GM19468 (cell line): ENCODE data around the gene LRRC27.

Source experiments
- ATAC-seq: cut with Tn5 transposase; IDR thresholded peaks from one replicate; pipeline ENCODE4 v1.9.1; 2021; ENCODE audit warnings: mild to moderate bottlenecking, moderate library complexity, moderate number of reproducible peaks; ENCODE audit not compliant: unreplicated experiment; ENCODE audit errors: extremely low read depth

Gene LRRC27

GRCh38 chr10:132353456-132354355 is 21.7 kb downstream of the LRRC27 start:
- no peak for ATAC-seq

DNA sequence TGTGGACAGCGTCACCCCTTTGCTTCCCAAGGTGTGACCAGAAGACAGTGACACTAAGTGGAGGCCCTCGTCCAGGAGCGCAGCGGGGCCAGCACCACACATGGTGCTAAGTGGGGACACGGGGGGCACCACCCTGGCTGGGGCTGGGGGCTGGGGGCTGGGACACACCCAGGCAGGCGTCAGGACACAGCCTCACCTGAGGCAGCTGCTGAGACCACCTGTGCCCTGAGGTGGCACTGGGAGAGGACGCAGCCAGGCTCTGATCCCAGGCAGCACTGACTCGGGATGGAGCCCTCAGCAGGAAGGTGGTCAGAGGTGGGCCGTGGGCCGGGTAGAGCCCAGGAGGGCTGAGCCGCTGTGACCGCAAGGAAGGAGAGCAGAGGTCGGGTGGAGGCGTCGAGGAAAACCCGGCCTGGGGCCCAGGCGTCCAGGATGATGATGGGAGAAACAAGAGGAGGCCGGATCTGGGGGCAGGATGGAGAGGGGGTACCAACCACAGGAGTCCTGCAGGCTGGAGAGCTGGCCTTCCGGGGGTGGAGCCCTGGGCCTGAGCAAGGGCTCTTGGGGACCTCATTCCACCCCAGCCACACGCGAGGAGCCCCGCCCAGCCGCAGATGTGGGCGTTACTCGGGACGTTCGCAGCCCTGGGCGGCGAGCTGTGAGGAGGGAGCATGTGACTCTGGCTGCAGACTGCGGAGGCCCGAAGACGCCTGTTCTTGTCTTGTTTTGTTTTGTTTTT is 22.5 kb downstream of the LRRC27 start:
- ATAC-seq = no peak

- no peak for ATAC-seq
Measured at GRCh38 chr10:132355297-132355696, 23.3 kb downstream of the LRRC27 start.

DNA sequence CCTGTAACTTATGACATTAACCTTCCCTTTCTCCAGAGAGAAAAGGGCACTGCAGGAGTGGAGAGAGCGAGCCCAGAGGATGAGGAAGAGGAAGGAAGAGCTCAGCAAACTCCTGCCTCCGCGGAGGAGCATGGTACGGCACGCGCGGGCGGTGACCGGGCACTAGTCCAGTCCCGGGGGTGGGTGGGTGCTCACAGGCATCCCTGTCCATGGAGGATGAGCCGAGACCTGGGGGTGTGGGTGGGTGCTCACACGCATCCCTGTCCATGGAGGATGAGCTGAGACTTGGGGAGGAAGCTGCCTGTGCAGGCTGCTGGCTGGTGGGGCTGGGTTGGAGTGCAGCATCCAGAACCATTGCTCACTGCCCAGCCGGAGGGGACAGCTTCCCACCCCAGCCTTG is 23.8 kb downstream of the LRRC27 start:
- ATAC-seq = no peak

- ATAC-seq = no peak
Measured at GRCh38 chr10:132356621-132357195, 24.7 kb downstream of the LRRC27 start.

DNA sequence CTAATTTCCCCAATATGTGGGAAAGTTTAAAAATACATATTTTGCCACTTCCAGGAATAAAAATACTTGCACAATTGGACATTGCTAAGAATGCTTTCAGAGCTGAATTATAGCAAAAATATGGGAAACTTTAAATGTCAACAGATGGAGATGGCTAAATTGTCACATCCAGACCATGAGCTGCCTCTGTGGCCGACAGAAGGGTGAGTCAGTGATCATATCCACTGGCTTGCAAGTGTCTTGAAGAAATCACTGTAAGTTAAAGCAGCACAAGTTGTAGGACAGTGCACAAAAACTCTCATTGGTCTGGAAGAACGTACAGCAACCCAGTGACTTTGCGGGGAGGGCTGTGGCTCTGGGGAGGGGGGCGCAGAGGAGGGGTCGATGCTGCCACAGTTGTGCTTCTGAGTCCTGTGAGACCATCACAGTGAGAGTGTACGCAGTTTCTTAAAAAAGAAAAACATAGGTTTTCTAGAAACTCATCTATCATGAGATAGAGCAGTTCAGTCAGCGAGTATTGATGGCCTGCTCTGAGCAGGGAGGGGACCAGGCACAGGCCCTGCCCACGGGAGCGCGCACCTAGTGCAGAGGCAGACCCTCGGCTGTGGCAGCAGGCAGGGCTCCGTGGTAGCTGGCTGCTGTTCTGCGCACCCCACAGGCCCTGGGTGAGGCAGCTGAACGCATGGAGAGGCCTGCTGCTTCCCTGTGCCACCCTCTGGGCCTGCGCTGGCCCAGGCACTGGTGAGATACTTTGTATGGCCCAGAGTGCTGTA is 25.5 kb downstream of the LRRC27 start:
- ATAC-seq = no peak

GRCh38 chr10:132359305-132360040 is 27.5 kb downstream of the LRRC27 start:
- no peak for ATAC-seq

GRCh38 chr10:132360766-132361447 is 28.9 kb downstream of the LRRC27 start:
- no peak for ATAC-seq

DNA sequence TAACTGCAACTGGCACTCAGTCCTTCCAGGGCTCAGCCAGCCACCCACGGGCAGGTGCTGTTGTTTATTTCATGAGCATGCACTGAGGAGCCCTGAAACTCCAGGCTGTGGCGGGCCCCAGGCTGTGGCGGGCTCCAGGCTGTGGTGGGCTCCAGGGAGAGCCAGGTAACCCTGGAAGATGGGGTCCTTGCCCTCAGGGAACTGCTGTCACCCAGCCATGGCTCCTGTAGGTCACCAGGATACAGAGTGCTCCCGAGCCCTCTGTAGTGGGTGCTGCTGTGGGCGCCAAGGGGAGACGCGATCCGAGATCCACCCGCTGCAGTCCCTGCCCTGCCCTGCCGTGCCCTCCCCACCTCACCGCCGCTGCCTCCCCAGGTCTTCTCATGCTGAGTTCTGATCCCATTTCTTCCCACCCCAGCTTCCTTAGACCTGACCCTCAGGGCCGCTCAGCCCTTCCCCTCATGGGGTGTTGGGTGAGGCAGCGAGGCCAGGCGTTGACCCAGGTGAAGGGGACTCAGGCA is 29.6 kb downstream of the LRRC27 start:
- no peak for ATAC-seq

- ATAC-seq = no peak
Measured at GRCh38 chr10:132362151-132362611, 30.2 kb downstream of the LRRC27 start.

- ATAC-seq = no peak
Measured at GRCh38 chr10:132363376-132363775, 31.4 kb downstream of the LRRC27 start.

GRCh38 chr10:132363921-132364593 is 32.1 kb downstream of the LRRC27 start:
- ATAC-seq = no peak

GRCh38 chr10:132364594-132364970 is 32.6 kb downstream of the LRRC27 start:
- ATAC-seq = no peak

GRCh38 chr10:132365102-132365501 is 33.1 kb downstream of the LRRC27 start:
- no peak for ATAC-seq

- no peak for ATAC-seq
Measured at GRCh38 chr10:132366006-132366405, 34.0 kb downstream of the LRRC27 start.

DNA sequence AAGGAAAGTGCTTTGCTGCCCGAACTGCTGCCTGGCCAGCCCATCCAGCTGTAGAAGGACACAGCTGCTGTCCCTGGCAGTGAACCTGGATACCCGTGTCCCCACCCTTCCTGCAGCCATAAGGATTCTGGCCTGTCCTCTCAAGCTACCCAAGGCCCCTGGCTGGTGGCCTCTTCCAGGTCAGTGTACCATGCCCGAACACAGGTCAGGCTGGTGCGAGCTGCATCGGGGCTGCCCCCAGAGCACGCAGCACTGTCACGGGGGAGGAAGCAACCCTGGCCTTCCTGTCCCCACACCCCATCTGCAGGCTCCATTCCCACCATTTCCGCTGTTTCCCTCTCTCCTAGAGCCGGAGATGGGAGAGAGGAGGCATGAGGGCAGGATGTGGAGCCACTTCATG is 34.5 kb downstream of the LRRC27 start:
- no peak for ATAC-seq

DNA sequence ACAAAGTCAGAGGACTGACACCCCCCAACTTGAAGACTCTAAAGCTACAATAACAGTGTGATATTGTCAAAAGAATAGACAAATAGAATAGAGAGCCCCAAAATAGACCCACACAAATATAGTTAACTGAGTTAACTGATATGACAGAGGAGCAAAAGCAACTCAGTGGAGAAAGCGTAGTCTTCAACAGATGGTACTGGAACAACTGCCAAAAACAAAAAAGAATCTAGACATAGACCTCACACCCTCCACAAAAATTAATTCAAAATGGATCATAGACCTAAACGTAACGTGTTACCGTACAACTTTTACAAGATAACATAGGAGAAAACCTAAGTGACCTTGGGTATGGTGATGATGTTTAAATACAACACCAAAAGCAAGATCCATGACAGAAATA is 36.4 kb downstream of the LRRC27 start:
- ATAC-seq = no peak

- ATAC-seq = no peak
Measured at GRCh38 chr10:132368881-132369635, 37.1 kb downstream of the LRRC27 start.
